GM19324 (cell line): Measurements from ENCODE around the gene KCNJ18.
"Not testable (repeated sequence)": the region's sequence is repeated elsewhere in the genome, so short reads cannot be mapped to it uniquely, and the experiment has no call there.

ENCODE experiments used
- ATAC-seq: cut with Tn5 transposase; IDR thresholded peaks from one replicate; pipeline ENCODE4 v1.9.1; 2021; ENCODE audit warnings: mild to moderate bottlenecking, moderate library complexity; ENCODE audit not compliant: unreplicated experiment, low FRiP score

KCNJ18 gene

GRCh38 chr17:21683897-21684296 lies 8.4 kb upstream of the KCNJ18 start:
- ATAC-seq: not testable (repeated sequence)

GRCh38 chr17:21684384-21684783 lies 7.9 kb upstream of the KCNJ18 start:
- ATAC-seq: not testable (repeated sequence)

DNA sequence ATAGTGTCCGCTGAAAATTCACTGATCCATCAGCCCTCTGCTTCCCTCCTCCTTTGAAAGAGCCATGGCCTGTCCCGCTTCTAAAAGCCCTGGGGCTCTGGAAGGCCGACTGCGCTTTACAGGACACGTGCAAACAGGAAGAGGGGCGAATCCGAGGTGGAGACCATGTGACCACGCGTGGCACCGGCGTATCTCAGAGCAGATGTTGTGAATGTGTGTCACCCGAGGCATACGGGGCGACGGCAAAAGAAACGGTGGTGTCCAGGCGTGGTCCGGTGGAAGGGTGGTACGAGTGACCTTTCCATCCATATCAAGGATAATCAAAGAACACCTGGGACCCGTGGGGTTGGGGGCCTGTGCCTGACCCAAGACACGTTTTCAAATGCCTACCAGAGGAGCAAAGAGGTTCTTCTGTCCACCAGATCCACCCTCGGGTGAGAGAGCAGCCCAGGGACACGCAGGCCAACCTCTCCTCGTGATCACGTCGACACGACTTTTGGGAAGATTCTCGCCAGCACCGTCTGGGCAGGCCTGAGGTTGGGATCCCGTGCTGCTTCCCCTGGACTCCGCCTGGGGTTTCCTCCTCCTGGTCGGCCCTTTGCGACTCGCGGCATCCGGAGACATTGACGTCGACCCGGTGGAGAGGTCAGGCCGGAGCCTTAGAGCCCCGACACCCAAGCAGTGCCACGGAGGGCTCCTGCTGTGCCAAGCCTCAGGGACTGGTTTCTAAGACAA lies 7.1 kb upstream of the KCNJ18 start:
- not testable (repeated sequence) for ATAC-seq

- ATAC-seq: no peak
Observed at GRCh38 chr17:21686165-21687015, 5.9 kb upstream of the KCNJ18 start.

- no peak for ATAC-seq
Observed at GRCh38 chr17:21687136-21687953, 5.0 kb upstream of the KCNJ18 start.

GRCh38 chr17:21688293-21688949 lies 3.9 kb upstream of the KCNJ18 start:
- no peak for ATAC-seq

DNA sequence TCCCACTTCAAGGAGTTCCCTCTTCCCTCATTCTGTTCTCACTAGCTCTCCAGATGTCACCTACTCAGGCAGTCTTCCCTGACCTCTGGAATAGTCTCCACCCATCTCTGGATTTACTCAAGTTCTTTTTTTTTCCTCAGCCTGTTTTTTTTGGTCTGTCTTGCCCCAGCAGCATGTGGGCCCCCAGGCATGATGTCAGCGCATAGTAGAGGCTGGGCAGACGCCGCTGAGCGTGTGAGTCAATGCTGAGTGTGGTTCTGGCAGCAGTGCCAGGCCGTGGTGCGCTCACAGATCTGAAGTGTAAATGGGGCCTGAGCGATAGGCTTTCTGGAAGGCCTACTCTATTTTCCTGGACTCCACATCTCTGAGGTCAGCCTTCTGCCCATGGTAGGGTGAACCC lies 2.7 kb upstream of the KCNJ18 start:
- no peak for ATAC-seq

GRCh38 chr17:21690811-21691210 lies 1.5 kb upstream of the KCNJ18 start:
- not testable (repeated sequence) for ATAC-seq

GRCh38 chr17:21691481-21691880 lies 842 bp upstream of the KCNJ18 start:
- ATAC-seq: not testable (repeated sequence)

GRCh38 chr17:21692704-21693065 lies 362 bp downstream of the KCNJ18 start:
- ATAC-seq: not testable (repeated sequence)

GRCh38 chr17:21693391-21693796 lies 1.1 kb downstream of the KCNJ18 start:
- not testable (repeated sequence) for ATAC-seq

GRCh38 chr17:21693937-21694336 lies 1.6 kb downstream of the KCNJ18 start:
- not testable (repeated sequence) for ATAC-seq

- ATAC-seq: not testable (repeated sequence)
Observed at GRCh38 chr17:21696227-21696626, 3.9 kb downstream of the KCNJ18 start.

DNA sequence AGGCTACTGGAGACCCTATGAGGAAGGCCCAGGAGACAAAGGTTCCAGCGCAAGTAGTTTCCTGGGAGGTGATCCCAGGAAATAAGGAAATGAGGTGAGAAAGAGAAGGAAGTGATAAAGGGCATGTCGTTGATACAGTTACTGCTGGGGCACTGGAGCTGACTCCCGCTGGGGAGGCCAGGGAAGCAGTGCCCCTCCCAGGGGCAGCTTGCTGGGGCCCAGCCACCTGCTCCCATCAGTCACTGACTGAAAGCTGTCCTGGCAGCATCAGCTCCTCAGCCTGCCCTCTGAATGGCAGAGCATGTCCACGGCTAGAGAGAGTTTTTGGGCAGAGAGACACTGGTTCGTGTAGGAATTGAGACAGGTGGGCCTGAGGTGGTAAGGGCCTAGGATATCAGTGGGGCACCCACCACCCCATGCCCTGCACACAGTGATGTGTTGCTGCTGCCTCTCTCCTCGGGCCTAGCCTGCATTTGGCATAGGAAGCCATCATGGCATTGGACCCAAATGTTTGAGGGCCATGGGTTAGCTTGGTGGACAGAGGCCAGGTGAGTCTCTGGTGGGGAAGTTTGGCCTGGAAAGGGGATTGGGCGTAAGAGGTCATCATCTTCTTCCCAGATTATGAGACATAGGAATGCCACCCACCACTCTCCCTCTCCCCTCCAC lies 4.7 kb downstream of the KCNJ18 start:
- not testable (repeated sequence) for ATAC-seq

DNA sequence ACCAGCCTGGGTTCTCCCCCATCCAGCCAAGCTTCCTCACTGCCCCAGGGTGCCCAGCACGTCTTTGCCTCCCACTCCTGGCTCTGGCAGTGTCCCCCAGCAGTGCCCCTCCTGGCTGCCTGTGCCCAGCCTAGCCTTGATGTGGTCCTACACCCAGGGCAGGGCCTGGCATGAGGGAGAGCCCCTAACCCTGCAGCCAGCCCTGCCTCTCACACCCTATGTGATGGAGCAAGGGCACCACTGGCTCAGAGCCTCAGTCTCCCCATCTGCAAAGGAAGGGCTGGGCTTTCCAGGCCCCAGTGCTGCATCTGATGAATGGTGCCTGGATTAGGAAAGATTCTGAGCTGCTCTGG lies 5.2 kb downstream of the KCNJ18 start:
- ATAC-seq: not testable (repeated sequence)

- ATAC-seq: not testable (repeated sequence)
Observed at GRCh38 chr17:21698437-21699075, 6.2 kb downstream of the KCNJ18 start.

DNA sequence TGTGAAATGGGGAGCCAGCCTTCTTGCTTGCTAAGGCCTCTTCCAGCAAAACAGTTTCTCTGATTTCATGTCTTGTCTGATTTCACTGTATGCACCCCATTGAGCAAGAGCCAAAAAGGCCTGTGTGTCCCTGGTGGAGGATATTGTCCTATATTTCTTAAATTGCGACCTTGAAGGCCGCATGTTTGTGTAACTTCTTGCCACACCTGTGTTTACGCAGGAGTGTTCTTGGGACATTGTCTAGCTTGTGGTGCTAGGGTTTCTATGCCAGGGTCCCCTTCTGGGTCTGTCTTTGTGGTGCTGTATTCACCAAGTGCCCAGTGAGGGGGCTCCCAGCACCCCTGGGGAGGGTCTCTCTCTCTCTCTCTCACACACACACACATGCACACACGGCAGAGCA lies 6.8 kb downstream of the KCNJ18 start:
- not testable (repeated sequence) for ATAC-seq

- not testable (repeated sequence) for ATAC-seq
Observed at GRCh38 chr17:21699573-21700236, 7.4 kb downstream of the KCNJ18 start.

- ATAC-seq: not testable (repeated sequence)
Observed at GRCh38 chr17:21701090-21701489, 8.8 kb downstream of the KCNJ18 start.
